RWPE1 (cell line): ENCODE measurements around the gene BTBD8.

Experiments
- CTCF ChIA-PET: fragments of 350-600 bp; sonication (Branson Sonifier 250); formaldehyde crosslinking; extraction: SDS; loops from one replicate; lab custom pipeline; 2021; lab: Yijun Ruan, JAX
- POLR2A ChIA-PET: fragments of 400-600 bp; formaldehyde crosslinking; extraction: SDS; loops from one replicate; lab custom pipeline; 2020; ENCODE audit warnings: antibody characterized with exemption; ENCODE audit not compliant: low non-redundant PET; lab: Yijun Ruan, JAX
- DNase-seq: peaks from one replicate; pipeline ENCODE4 v3.0.0; 2012; ENCODE audit warnings: low spot score
- H3K27ac ChIP-seq: fragments of 450-650 bp; 2 replicates; pipeline ENCODE4 v1.5.1; 2017
- CTCF ChIP-seq: fragments of 450-650 bp; conservative IDR thresholded peaks from 2 replicates; pipeline ENCODE4 v1.5.1; 2017; ENCODE audit warnings: low read depth, mild to moderate bottlenecking

BTBD8 gene

GRCh38 chr1:92167151-92167550 is 87.0 kb downstream of the BTBD8 start:
- no peak for TF ChIP-seq CTCF
- ChIA-PET POLR2A (no interaction called here), CTCF (no interaction called here)
- no peak overlapping the region for H3K27ac ChIP-seq
- DNase-seq, result no peak

GRCh38 chr1:92168657-92169056 is 88.5 kb downstream of the BTBD8 start:
- ChIA-PET POLR2A (no interaction called here), CTCF (interaction anchor here (0.6 to 0.9 kb wide), 2 partner anchors 17 to 376 kb away, joined by 3 read pairs; no protein-coding TSS in a partner anchor)
- no peak for DNase-seq
- TF ChIP-seq CTCF, result no peak
- H3K27ac ChIP-seq, result no peak overlapping the region

- POLR2A ChIA-PET, result no interaction called here
- no peak for TF ChIP-seq CTCF
- CTCF ChIA-PET, result interaction anchor here (0.6 to 0.9 kb wide), 2 partner anchors 18 to 377 kb away, joined by 3 read pairs; no protein-coding TSS in a partner anchor
- DNase-seq, result no peak
- H3K27ac ChIP-seq, result no peak overlapping the region
Measured at GRCh38 chr1:92169214-92170005, 89.3 kb downstream of the BTBD8 start.

GRCh38 chr1:92184632-92185031 is 104.5 kb downstream of the BTBD8 start:
- POLR2A ChIA-PET, result no interaction called here

GRCh38 chr1:92186081-92186480 is 105.9 kb downstream of the BTBD8 start:
- no peak for TF ChIP-seq CTCF
- POLR2A ChIA-PET, result no interaction called here
- H3K27ac ChIP-seq, result no peak overlapping the region

More at GRCh38 chr1:92184632-92185031, 104.5 kb downstream of the BTBD8 start:
- no peak for TF ChIP-seq CTCF
- no peak overlapping the region for H3K27ac ChIP-seq
- CTCF ChIA-PET, result no interaction called here
- DNase-seq, result peak; percentile 14

GRCh38 chr1:92188436-92189255 is 108.5 kb downstream of the BTBD8 start:
- DNase-seq, result no peak
- CTCF ChIA-PET, result interaction anchor here (0.6 kb wide), 1 partner anchor 102 kb away, joined by 4 read pairs; no protein-coding TSS in a partner anchor
- H3K27ac ChIP-seq, result no peak overlapping the region
- POLR2A ChIA-PET, result no interaction called here
- TF ChIP-seq CTCF, result no peak

More at GRCh38 chr1:92186081-92186480, 105.9 kb downstream of the BTBD8 start:
- no peak for DNase-seq
- CTCF ChIA-PET, result no interaction called here
